CD8-positive, alpha-beta memory T cell (primary cell): ENCODE data around the gene CPEB4. TPM values are rescaled to one million over a fixed set of nuclear protein-coding genes. Genes with fewer than 3 reads are reported as not detected.
A peak's percentile ranks its signal among the peaks of the same experiment; 100 is the strongest.

ENCODE experiments used
- CTCF ChIA-PET: fragments of 350-600 bp; sonication (Branson Sonifier 250); formaldehyde crosslinking; loops from one replicate; lab custom pipeline; 2021; ENCODE audit warnings: antibody characterized with exemption; lab: Charles Lee
- POLR2A ChIA-PET: fragments of 350-600 bp; sonication (Branson Sonifier 250); formaldehyde crosslinking; loops from one replicate; lab custom pipeline; 2021; ENCODE audit warnings: antibody characterized with exemption; lab: Charles Lee
- DNase-seq, 5 donors: peaks; one replicate each; pipeline versions ENCODE4 v3.0.0 to v3.0.0-alpha.2; 2020 to 2022; ENCODE audit warnings: mixed read lengths in 1 of 5
- H3K27ac ChIP-seq: one replicate; pipeline ENCODE4 v1.7.0; 2013; ENCODE audit warnings: low read depth, mild to moderate bottlenecking, low read length, moderate library complexity
- H3K27me3 ChIP-seq: 2 replicates; pipeline ENCODE4 v1.7.0; 2013; ENCODE audit warnings: low read length, mild to moderate bottlenecking; ENCODE audit not compliant: insufficient read depth, poor library complexity, severe bottlenecking
- H3K36me3 ChIP-seq: 2 replicates; pipeline ENCODE4 v1.7.0; 2013; ENCODE audit warnings: mild to moderate bottlenecking, low read length, moderate library complexity; ENCODE audit not compliant: insufficient read depth
- H3K4me1 ChIP-seq: 2 replicates; pipeline ENCODE4 v1.7.0; 2013; ENCODE audit warnings: mild to moderate bottlenecking, low read length, moderate library complexity; ENCODE audit not compliant: insufficient read depth
- H3K4me3 ChIP-seq: 2 replicates; pipeline ENCODE4 v1.7.0; 2013; ENCODE audit warnings: mild to moderate bottlenecking, low read length
- H3K9me3 ChIP-seq: 2 replicates; pipeline ENCODE4 v1.7.0; 2013; ENCODE audit warnings: mild to moderate bottlenecking, low read length
- H3K27ac Mint-ChIP-seq, 8 donors: one replicate each; pipeline ENCODE4 v1.8.0; 2020 to 2021; ENCODE audit warnings: mixed read lengths in 8 of 8, mild to moderate bottlenecking in 6 of 8, inconsistent platforms in 3 of 8, moderate library complexity in 3 of 8
- H3K27me3 Mint-ChIP-seq, 2 donors: one replicate each; pipeline ENCODE4 v1.8.0; 2020 to 2021; ENCODE audit warnings: mixed read lengths in 2 of 2, mild to moderate bottlenecking in 1 of 2, moderate library complexity in 1 of 2
- H3K36me3 Mint-ChIP-seq, 3 donors: one replicate each; pipeline ENCODE4 v1.8.0; 2020 to 2021; ENCODE audit warnings: mixed read lengths in 3 of 3, inconsistent platforms in 1 of 3, mild to moderate bottlenecking in 1 of 3
- H3K4me1 Mint-ChIP-seq, 3 donors: one replicate each; pipeline ENCODE4 v1.8.0; 2020 to 2021; ENCODE audit warnings: mixed read lengths in 3 of 3, inconsistent platforms in 1 of 3, mild to moderate bottlenecking in 1 of 3
- H3K4me3 Mint-ChIP-seq, 7 donors: one replicate each; pipeline ENCODE4 v1.8.0; 2020 to 2021; ENCODE audit warnings: mixed read lengths in 7 of 7, mild to moderate bottlenecking in 6 of 7, moderate library complexity in 4 of 7, inconsistent platforms in 2 of 7
- H3K9me3 Mint-ChIP-seq, 5 donors: one replicate each; pipeline ENCODE4 v1.8.0; 2020 to 2022; ENCODE audit warnings: mixed read lengths in 5 of 5, mild to moderate bottlenecking in 3 of 5, moderate library complexity in 2 of 5, inconsistent platforms in 1 of 5
- polyA plus RNA-seq: library from polyadenylated mRNA; unstranded; fragments of 300-500 nt; fragmentation: Illumina TruSeq; gene quantifications from one replicate; pipeline ENCODE4 v1.2.3, GENCODE V29; 2021
- total RNA-seq, 2 experiments: library from RNA; stranded (reverse); gene quantifications; one replicate each; pipeline ENCODE4 v1.2.3, GENCODE V29; 2021

Gene CPEB4
- total and polyA plus RNA-seq, 3 experiments from 2014 or later, result 4.4 to 18.7 (median 17.2) TPM

GRCh38 chr5:173953528-173954090, 65.5 kb downstream of the CPEB4 start:
- CTCF ChIA-PET, result no interaction called here

GRCh38 chr5:173954671-173955521, 66.7 kb downstream of the CPEB4 start:
- H3K4me3 Mint-ChIP-seq, result no peak overlapping the region
- POLR2A ChIA-PET, result no interaction called here
- H3K27me3 ChIP-seq, result no peaks in the 10 kb centered on the region
- H3K36me3 Mint-ChIP-seq, result peaks cover 5 to 73% (median 27%) of the 10 kb centered on the region in 3 donors
- H3K4me1 Mint-ChIP-seq, result no peaks in the 10 kb centered on the region
- H3K27ac Mint-ChIP-seq, result peak overlapping the region in 1 of 8 donors; percentile 65
- H3K27ac ChIP-seq, result no peak overlapping the region
- no peak overlapping the region for H3K4me3 ChIP-seq
- no peaks in the 10 kb centered on the region for H3K9me3 ChIP-seq
- H3K27me3 Mint-ChIP-seq, result no peaks in the 10 kb centered on the region
- no peak for DNase-seq
- CTCF ChIA-PET, result interaction anchor here (1.0 kb wide), 1 partner anchor 19 kb away, joined by 4 read pairs; no protein-coding TSS in a partner anchor
- H3K36me3 ChIP-seq, result peaks cover 19% of the 10 kb centered on the region
- H3K4me1 ChIP-seq, result no peaks in the 10 kb centered on the region
- no peaks in the 10 kb centered on the region for H3K9me3 Mint-ChIP-seq

More at GRCh38 chr5:173953528-173954090, 65.5 kb downstream of the CPEB4 start:
- no peak for DNase-seq
- Histone ChIP-seq H3K27ac (no peak overlapping the region), H3K9me3 (no peaks in the 10 kb centered on the region), H3K36me3 (peaks cover 22% of the 10 kb centered on the region), H3K27me3 (no peaks in the 10 kb centered on the region), H3K4me3 (no peak overlapping the region), H3K4me1 (no peaks in the 10 kb centered on the region)
- no peaks in the 10 kb centered on the region for H3K4me1 Mint-ChIP-seq
- peaks cover 5 to 81% (median 33%) of the 10 kb centered on the region in 3 donors for H3K36me3 Mint-ChIP-seq
- peak overlapping the region in 1 of 8 donors; percentile 11 for H3K27ac Mint-ChIP-seq
- POLR2A ChIA-PET, result no interaction called here
- H3K4me3 Mint-ChIP-seq, result no peak overlapping the region
- no peaks in the 10 kb centered on the region for H3K27me3 Mint-ChIP-seq
- no peaks in the 10 kb centered on the region for H3K9me3 Mint-ChIP-seq

- no peaks in the 10 kb centered on the region for H3K27me3 ChIP-seq
- H3K27ac ChIP-seq, result no peak overlapping the region
- H3K9me3 ChIP-seq, result no peaks in the 10 kb centered on the region
- no peak overlapping the region for H3K4me3 ChIP-seq
- Mint-ChIP-seq H3K36me3 (peaks cover 0 to 18% (median 5%) of the 10 kb centered on the region in 3 donors), H3K27ac (no peak overlapping the region), H3K27me3 (no peaks in the 10 kb centered on the region), H3K9me3 (no peaks in the 10 kb centered on the region), H3K4me3 (no peak overlapping the region), H3K4me1 (peaks cover 4 to 24% (median 20%) of the 10 kb centered on the region in 3 donors)
- no peak for DNase-seq
- ChIA-PET CTCF (no interaction called here), POLR2A (no interaction called here)
- H3K4me1 ChIP-seq, result peaks cover 10% of the 10 kb centered on the region
- H3K36me3 ChIP-seq, result no peaks in the 10 kb centered on the region
These were observed 72.8 kb downstream of the CPEB4 start for GRCh38 chr5:173960986-173961385.

GRCh38 chr5:173961418-173961817, 73.3 kb downstream of the CPEB4 start:
- Histone ChIP-seq H3K27me3 (no peaks in the 10 kb centered on the region), H3K4me3 (no peak overlapping the region), H3K4me1 (peaks cover 10% of the 10 kb centered on the region), H3K36me3 (no peaks in the 10 kb centered on the region), H3K27ac (no peak overlapping the region), H3K9me3 (no peaks in the 10 kb centered on the region)
- POLR2A ChIA-PET, result no interaction called here
- H3K36me3 Mint-ChIP-seq, result peaks cover 0 to 15% (median 3%) of the 10 kb centered on the region in 3 donors
- H3K4me3 Mint-ChIP-seq, result no peak overlapping the region
- no peaks in the 10 kb centered on the region for H3K27me3 Mint-ChIP-seq
- DNase-seq, result no peak
- CTCF ChIA-PET, result interaction anchor here (3.1 kb wide), 1 partner anchor 12 kb away, joined by 11 read pairs; no protein-coding TSS in a partner anchor
- H3K9me3 Mint-ChIP-seq, result no peaks in the 10 kb centered on the region
- H3K27ac Mint-ChIP-seq, result peak overlapping the region in 2 of 8 donors; percentile 6 to 12
- peaks cover 4 to 24% (median 20%) of the 10 kb centered on the region in 3 donors for H3K4me1 Mint-ChIP-seq

DNA sequence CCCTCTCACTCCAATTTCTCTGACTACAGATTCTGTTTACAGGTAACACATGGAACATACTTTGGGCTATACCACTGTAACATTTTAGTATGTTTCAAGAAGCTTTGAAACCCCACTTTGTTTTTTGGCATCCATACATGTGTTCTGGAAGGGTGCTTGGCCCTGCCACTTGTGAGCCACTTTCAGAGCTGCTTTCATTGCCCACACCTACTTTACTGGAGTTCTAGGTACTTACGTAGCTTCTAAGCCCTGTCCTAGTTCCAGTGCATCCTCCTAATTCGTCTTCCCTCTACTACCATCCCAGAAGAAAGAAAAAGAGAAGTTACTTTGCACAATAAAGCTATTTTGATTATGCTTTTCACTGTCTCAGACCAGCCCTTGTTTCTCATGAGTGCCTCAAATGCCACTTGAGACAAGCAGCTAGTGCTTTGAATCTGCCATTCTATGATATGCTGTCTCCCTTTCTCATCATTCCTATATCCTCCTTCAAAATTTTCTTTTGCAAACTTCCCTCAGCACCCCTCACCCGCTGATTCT, 74.4 kb downstream of the CPEB4 start:
- no peaks in the 10 kb centered on the region for H3K9me3 ChIP-seq
- H3K36me3 ChIP-seq, result no peaks in the 10 kb centered on the region
- H3K4me1 ChIP-seq, result peaks cover 10% of the 10 kb centered on the region
- no peaks in the 10 kb centered on the region for H3K27me3 Mint-ChIP-seq
- no peak for DNase-seq
- H3K27me3 ChIP-seq, result no peaks in the 10 kb centered on the region
- no peak overlapping the region for H3K4me3 ChIP-seq
- CTCF ChIA-PET, result interaction anchor here (2.0 to 3.1 kb wide), 2 partner anchors 11 to 346 kb away, joined by 8 to 11 read pairs; partner anchors contain the start of gene BOD1
- H3K9me3 Mint-ChIP-seq, result no peaks in the 10 kb centered on the region
- no peak overlapping the region for H3K4me3 Mint-ChIP-seq
- peak overlapping the region in 1 of 8 donors; percentile 13 for H3K27ac Mint-ChIP-seq
- peaks cover 0 to 8% (median 3%) of the 10 kb centered on the region in 3 donors for H3K36me3 Mint-ChIP-seq
- POLR2A ChIA-PET, result no interaction called here
- no peak overlapping the region for H3K27ac ChIP-seq
- H3K4me1 Mint-ChIP-seq, result peaks cover 4 to 24% (median 20%) of the 10 kb centered on the region in 3 donors

DNA sequence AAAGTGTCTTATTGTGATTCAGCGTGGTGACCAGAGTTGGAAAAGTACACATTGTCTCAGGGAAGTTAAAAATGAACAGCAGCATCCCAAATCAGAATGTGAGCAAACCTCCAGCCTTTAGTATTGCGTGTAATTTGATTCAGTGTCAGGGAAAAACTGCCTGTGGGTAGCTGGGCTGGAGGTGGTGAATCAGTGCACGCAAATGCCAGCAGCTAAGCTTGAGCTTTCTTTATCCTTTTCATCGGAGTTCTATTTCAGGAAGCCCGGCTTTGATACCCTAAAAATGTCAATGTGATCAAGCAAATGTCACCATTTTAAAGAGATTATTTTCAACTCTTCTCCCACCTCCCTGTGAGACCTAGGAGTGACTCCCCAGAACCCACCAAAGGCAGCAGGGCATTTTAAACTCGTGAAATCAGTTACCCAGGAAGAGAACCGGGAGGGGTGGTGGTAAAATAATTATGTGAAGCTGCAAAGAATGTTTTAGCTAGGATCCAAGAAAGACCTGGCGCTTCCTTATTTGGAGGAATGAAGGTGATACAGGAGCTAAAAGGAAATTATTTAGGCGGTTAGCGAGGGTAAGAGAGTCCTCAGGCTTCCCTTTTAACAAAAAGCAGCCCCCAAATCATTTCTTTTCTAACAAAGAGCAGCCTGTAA, 75.2 kb downstream of the CPEB4 start:
- Histone ChIP-seq H3K36me3 (no peaks in the 10 kb centered on the region), H3K27ac (no peak overlapping the region), H3K9me3 (no peaks in the 10 kb centered on the region), H3K4me1 (peaks cover 10% of the 10 kb centered on the region), H3K27me3 (no peaks in the 10 kb centered on the region), H3K4me3 (no peak overlapping the region)
- Mint-ChIP-seq H3K27me3 (no peaks in the 10 kb centered on the region), H3K4me1 (peaks cover 4 to 24% (median 20%) of the 10 kb centered on the region in 3 donors), H3K4me3 (no peak overlapping the region), H3K36me3 (peaks cover 0 to 3% (median 1%) of the 10 kb centered on the region in 3 donors), H3K9me3 (no peaks in the 10 kb centered on the region), H3K27ac (no peak overlapping the region)
- no peak for DNase-seq
- ChIA-PET CTCF (interaction anchor here (0.9 to 3.1 kb wide), 4 partner anchors 10 to 347 kb away, joined by 3 to 11 read pairs (median 6); partner anchors contain the start of gene BOD1), POLR2A (no interaction called here)

DNA sequence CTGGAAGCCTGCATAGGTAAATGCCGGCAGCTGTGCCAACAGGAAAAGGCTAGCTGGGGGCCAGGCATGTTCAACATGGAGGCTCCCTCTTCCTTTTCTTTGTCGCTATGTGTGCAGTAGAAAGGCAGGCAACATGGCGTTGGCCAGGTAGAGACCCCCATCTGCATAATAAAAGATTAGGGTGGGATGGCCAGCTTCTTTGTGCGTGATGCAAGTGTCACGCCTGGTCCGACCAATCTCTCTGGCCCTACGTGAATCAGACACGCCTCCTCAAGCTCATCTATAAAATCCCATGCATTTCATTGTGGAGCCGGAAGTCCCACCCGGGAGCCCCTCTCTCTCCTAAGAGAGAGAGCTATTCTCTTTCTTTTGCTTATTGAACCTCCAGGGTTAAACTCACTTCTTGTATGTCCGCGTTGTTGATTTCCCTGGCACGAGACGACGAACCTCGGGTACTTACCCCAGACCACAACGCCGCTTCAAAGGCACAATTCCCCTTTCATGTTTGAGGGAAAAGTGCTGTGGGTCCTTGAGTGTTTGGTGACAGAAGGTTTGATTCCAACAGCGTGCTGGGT, 75.8 kb downstream of the CPEB4 start:
- H3K4me1 Mint-ChIP-seq, result peaks cover 4 to 24% (median 20%) of the 10 kb centered on the region in 3 donors
- no peaks in the 10 kb centered on the region for H3K9me3 Mint-ChIP-seq
- H3K27ac ChIP-seq, result no peak overlapping the region
- H3K4me3 ChIP-seq, result no peak overlapping the region
- ChIA-PET CTCF (interaction anchor here (0.9 to 3.1 kb wide), 4 partner anchors 9 to 348 kb away, joined by 3 to 11 read pairs (median 6); partner anchors contain the start of gene BOD1), POLR2A (no interaction called here)
- H3K27ac Mint-ChIP-seq, result no peak overlapping the region
- no peaks in the 10 kb centered on the region for H3K27me3 ChIP-seq
- no peaks in the 10 kb centered on the region for H3K27me3 Mint-ChIP-seq
- peaks cover 0 to 3% (median 1%) of the 10 kb centered on the region in 3 donors for H3K36me3 Mint-ChIP-seq
- no peaks in the 10 kb centered on the region for H3K36me3 ChIP-seq
- H3K4me3 Mint-ChIP-seq, result peak overlapping the region in 1 of 7 donors; percentile 24
- no peaks in the 10 kb centered on the region for H3K9me3 ChIP-seq
- DNase-seq, result peak in 2 of 5 donors; percentile 10 to 70
- H3K4me1 ChIP-seq, result peaks cover 10% of the 10 kb centered on the region
